A172 (cell line): ENCODE results near the gene CADPS2. TPM values are rescaled to one million over a fixed set of nuclear protein-coding genes. Genes with fewer than 3 reads are reported as not detected.

Experiments
- DNase-seq: peaks from one replicate; pipeline ENCODE4 v3.0.0-alpha.2; 2015; ENCODE audit warnings: low spot score
- total RNA-seq: library from RNA; depleted of rRNA; stranded (reverse); fragments of >200 nt; shearing (Covaris generic); gene quantifications from 2 replicates; pipeline ENCODE4 v1.2.3, GENCODE V29; 2014; rRNA removed

The CADPS2 gene
- 3.4 and 3.7 TPM in 2 replicates for total RNA-seq

- DNase-seq, result peak; percentile 47
Observed at GRCh38 chr7:122886357-122887081, at the start of gene CADPS2. TSS of gene CADPS2 (minus strand) at chr7:122886460. CDS start at chr7:122886337, 123 bp downstream.

DNA sequence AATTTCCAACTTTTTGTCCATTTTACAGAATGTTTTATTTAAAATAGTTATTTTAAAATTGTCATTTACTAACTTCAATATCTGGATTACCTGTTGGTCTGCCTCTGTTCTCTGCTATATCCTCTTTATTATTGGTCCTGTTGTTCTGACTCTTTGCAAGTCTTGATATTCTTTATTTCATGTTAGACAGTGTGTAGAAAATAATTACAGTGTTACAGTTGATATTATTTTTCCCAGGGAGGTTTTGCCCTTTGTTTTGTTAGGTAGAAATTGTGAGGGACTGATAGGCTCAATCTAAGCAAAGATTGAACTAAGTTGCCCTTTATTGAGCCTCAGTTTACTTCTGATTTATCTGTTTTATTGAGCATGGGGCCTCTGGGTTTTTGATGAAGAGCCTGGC lies 49.4 kb upstream of the CADPS2 start:
- no peak for DNase-seq

DNA sequence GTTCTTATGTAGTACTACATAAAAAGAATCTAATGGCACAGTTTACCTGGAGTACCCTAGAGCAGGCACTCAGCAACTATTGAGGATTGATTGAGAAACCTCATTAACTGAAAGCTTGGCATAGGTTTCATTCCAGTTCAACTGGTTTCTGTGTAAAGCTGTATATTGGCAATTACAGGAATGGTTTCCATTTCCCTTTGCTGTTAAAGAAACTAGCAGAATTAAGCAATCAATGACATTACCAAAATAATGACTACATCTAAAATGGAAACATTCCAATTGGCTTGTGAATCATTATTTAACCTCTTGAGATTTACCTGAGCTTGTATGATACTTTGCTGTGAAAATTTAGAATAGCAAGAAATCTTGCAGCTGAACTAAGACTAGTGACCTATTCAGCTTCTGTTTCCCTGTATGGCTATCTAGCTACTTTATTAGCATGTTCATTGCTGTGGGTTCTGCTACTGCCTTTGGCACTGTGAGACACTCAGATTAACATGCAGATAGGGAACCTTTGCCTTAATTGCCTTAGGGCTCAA lies 33.5 kb upstream of the CADPS2 start:
- DNase-seq, result no peak

DNA sequence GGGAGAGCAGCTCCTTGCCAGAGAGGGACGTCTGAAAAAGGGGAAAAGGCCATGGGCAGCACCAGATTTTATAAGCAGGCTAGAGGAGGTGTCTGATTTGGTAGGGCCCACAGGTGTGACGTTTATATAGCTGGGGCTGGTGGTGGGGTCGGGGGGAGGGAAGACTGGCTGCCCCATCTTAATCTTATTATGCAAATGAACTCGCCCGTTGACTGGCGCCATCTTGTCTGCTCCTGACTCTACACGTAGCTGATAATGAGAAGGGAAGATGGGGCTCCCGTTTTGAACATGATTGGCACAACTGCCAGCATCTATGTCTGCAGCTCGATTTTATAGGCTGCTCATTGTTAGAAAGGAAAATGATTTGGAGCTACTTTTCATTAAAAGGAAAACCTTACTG lies 28.6 kb upstream of the CADPS2 start:
- peak; percentile 7 for DNase-seq

DNA sequence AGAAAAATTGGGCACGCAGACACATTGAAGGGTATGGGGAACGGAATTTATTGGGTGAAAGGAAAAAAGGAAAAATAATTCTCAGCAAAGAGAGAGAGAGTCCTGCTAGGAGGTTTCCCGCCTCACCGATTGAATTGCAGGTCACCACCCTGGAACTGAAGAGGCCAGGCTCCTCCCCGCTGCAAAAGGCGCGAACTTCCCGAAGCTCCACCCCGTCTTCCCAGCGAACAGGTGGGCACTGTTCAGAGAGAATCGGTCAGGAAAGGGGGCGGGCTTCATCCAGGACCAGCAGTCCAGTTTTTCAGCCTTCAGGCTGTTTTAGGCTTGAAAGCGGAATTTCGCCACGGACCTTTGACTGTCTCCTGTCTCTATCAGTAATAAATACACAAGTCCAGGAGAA lies 27.3 kb upstream of the CADPS2 start:
- no peak for DNase-seq

DNA sequence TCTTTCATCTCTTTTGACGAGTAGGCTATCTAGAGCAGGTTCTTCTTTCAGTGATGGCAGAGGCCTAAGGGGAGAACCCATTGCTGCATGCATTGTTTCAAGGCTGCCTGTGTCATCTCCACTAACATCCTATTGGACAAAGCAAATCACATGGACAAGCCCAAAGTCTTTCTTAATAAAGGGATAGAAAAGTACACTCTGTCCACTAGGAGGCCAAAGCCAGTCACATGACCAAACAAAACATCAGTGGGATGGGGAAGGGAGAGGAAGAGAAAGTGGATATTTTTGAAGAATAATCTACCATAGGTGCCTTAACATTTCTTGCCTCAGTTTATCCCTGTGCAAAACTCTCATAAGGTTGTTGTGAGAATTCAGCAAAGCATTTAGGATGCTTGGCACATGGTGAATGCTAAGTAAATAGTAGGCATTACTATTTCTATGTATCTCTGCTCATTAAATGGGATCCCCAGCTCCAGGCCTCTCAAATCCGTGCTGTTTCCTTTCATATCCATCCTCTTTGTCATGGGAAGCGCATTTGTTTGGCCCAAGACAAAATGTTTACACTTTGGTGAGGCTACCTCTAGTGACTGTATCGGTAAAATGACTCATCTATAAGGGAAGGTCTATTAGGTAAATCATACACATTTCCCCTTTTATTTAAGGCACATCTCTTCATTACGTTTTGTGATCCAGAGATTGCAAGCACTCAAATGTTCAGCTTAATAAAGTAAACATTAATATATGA lies 16.7 kb upstream of the CADPS2 start:
- peak; percentile 21 for DNase-seq

DNA sequence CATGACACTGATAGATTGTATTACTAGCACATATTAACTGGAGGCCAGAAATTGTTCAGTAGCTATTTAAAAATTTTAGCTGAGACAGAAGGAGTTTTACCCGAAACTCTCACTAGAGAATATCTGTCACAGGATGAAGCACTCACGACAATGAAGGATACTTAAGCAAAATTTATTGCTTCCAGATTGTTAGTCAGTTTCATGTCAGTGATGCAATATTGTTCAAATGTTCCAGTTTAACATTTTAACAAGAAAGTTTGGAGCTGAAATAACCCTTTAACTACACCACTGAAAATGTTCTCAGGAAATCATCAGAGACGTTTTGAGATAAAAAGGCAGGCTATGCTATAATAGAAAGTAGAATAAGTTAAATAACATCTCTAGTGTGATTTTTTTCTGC lies 15.0 kb upstream of the CADPS2 start:
- DNase-seq, result no peak

DNA sequence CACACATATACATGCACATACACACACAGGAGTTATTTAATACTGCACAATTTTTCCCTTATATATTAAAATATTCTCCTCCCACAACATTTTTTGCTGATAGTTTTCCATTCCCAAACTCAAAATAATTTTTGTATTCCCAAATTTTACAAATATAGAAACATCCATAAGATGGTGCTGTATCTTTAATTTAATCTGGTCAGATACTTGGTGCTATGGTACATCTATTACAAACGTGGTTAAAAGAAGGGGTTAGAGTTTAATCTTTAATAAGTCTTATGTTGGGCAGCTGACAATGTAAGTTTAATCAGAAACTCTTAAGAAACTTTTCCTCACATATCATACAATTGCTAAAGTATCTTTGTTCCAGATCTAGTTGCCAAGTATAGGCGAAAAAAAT lies 10.2 kb upstream of the CADPS2 start:
- no peak for DNase-seq

DNA sequence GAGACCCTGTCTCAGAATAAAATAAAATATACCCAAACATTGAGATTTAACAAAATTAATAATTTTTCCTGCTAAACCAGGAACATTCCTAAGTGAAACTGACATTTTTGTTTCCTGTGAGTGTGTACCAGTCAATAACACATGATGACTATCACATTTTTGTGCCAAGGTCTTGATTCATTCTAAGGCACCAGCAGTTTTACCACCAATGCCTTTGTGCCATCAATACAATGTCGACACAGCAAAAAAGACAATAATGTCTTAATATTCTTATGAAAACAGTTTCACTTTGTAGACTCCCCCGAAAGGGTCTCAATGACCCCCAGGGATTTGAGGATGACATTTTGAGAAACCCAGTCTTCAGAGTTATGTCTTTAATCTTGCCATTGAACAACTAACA lies 7.2 kb upstream of the CADPS2 start:
- DNase-seq, result no peak

- no peak for DNase-seq
Observed at GRCh38 chr7:122889116-122889515, 2.9 kb upstream of the CADPS2 start.

DNA sequence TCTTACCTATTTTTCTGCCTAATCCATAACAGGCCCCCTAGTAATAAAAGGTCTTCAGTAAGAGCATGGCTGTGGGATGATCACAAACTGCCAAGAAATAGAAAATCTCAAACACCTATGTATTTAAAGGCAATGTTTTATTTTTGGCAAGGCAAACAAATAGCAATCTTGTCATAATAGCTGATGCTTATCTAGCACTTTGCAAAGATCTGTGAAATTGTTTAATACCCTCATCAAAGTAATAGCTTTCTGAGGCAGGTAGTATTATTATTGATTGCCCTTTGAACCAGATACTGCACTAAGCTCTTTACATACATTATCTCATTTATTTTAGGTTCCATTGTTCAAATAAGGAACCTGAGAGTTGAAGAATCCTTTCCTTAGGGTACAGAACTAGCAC lies 1.6 kb upstream of the CADPS2 start:
- DNase-seq, result no peak

DNA sequence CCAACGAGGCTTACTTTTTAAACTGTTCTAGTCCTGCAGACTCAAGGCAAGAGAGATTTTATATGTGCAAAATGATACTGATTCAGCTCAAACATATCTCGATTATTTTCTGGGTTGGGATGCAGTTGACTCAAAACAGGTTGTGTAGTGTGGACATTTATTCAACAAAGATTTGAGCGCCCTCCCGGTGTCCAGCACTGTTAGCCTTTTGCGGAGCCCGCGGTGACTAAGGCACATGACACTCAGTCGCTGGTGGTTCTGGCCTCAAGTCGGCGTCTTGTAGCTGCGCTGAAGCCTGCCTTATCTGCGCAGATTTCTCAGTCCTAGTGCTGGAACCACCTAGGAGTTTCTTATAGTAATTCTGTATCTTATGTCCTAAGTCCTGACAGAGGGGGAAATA lies 938 bp upstream of the CADPS2 start:
- DNase-seq, result no peak

GRCh38 chr7:122885583-122886356 lies 490 bp downstream of the CADPS2 start:
- no peak for DNase-seq

DNA sequence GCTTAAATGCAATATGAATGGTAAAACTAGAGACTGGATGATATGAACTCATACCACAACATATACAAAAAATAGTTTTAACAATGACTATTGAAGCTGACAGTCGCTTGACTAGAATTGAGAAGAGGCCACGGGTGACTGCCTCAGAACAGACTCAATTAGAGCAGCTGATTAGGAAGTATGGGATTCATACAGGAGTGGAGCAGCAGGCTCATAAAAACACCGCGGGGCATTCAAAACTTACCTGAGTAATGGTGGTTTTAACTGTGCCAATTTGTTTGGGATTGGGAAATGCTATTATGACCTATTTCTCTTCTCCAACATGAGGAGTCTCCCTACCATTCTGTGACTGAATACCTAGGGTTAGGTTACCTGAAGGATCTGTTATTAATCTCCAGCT lies 2.1 kb downstream of the CADPS2 start:
- DNase-seq, result no peak

DNA sequence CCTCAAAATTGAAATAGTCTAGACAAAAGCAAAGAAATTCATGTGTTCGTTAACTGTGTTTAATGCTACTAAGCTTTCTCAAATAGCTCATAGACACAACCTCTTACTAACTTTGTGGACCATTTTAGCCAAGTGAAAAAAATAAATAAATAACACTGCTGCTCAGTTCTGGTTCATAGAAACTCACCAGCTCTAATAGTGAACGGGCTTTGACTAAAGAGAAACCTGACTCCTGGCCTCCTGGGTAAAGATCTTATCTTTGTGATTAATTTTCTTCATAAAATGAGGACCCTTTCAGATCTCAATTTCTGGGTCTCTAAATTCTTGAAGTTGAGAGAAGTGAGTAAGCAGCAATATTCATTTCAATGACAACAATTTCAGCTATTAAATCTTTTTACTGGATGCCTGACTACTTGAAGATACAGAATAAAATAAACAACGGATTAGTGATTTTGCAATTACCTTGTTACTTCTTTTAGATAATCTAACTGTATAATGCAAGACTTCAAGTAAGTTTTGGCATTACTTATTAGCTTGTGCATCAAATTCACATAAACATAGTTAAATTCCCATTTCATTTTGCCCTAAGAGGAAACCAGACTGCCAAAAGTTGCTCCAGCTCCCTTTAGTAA lies 3.1 kb downstream of the CADPS2 start:
- DNase-seq, result no peak

DNA sequence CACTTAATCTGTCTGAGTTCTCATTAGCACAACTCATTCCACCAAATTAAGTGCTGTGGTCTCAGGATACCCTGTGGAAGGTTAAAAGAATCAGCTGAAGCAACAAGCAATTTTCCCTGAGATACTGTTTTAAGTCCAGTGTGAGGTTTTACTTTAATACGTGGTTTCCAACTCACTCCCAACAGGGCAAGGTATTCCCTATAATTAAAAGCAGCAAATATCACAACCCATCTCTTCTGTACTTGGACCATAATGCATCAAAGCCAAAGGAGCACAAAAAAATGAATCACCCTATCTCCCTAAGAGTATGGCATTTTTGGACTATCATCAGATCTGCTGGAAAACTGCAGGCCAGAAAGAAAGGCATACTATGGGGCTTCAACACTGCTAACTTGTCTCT lies 4.9 kb downstream of the CADPS2 start:
- DNase-seq, result no peak

DNA sequence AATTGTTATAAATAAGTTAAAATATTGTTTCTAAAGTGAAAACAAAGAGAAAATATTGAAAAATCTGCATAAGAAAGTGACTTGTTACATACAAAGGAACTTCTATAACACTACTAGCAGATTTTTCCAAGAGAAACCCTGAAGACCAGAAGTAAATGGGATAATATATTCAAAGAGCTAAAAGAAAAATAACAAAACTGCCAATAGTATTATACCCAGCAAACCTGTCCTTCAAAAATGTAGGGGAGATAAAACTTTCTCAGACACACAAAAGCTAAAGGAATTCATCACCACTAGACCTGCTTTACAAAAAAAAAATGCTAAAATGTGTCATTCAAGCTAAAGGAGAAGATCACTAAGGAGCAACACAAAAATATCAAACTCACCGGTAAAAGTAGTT lies 17.0 kb downstream of the CADPS2 start:
- no peak for DNase-seq

GRCh38 chr7:122867471-122867980 lies 18.7 kb downstream of the CADPS2 start:
- DNase-seq, result no peak

- no peak for DNase-seq
Observed at GRCh38 chr7:122864838-122865237, 21.4 kb downstream of the CADPS2 start.

GRCh38 chr7:122864016-122864415 lies 22.2 kb downstream of the CADPS2 start:
- DNase-seq, result no peak

DNA sequence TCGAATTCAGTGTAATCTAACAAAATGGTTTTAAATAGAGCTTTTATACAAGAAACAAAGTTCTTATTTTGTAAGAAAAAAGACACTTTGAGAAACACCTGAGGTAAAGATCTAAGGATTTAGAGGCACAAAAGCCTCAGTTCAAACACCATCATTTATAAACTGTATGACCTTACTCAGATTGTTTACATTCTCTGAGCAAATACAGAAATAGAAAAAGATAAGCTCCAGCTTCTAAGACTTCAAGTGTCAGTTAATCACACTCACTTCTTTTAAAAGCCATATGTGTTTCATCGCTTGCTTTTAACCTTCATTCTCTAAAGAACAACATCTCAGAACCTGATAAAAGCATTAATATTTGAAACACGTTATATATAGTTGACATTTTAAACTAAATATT lies 27.9 kb downstream of the CADPS2 start:
- DNase-seq, result no peak

- DNase-seq, result no peak
Observed at GRCh38 chr7:122850528-122850927, 35.7 kb downstream of the CADPS2 start.
